A549 (cell line): ENCODE data around the gene DOCK11.
"Not testable (repeated sequence)": the region's sequence is repeated elsewhere in the genome, so short reads cannot be mapped to it uniquely, and the experiment has no call there.

Experiments
- CBX8 ChIP-seq: fragments of 200-600 bp; sonication (generic); IDR thresholded peaks from 2 replicates; pipeline ENCODE4 v1.6.1; 2016
- CHD4 ChIP-seq: fragments of 200-600 bp; sonication (generic); IDR thresholded peaks from 2 replicates; pipeline ENCODE4 v1.6.1; 2016; ENCODE audit warnings: antibody characterized with exemption, mild to moderate bottlenecking, borderline replicate concordance
- EHF ChIP-seq: fragments of 250-450 bp; sonication (Bioruptor Pico); IDR thresholded peaks from 2 replicates; pipeline ENCODE4 v1.5.0; 2020; ENCODE audit warnings: mild to moderate bottlenecking
- KDM5A ChIP-seq: fragments of 200-600 bp; sonication (generic); IDR thresholded peaks from 2 replicates; pipeline ENCODE4 v1.6.1; 2016; ENCODE audit warnings: antibody characterized with exemption, mild to moderate bottlenecking
- MYC ChIP-seq: IDR thresholded peaks from 2 replicates; pipeline ENCODE4 v1.6.1; 2012; ENCODE audit warnings: mild to moderate bottlenecking, inconsistent platforms, low read length, improper control_type of control experiment, borderline replicate concordance
- NPAS2 ChIP-seq: fragments of 250-450 bp; sonication (Bioruptor Pico); IDR thresholded peaks from 2 replicates; pipeline ENCODE4 v1.8.0; 2022; ENCODE audit warnings: mild to moderate bottlenecking, moderate library complexity, borderline replicate concordance
- POLR2AphosphoS2 ChIP-seq: conservative IDR thresholded peaks from 2 replicates; pipeline ENCODE4 v1.6.1; 2012; ENCODE audit warnings: low read length, improper control_type of control experiment, inconsistent platforms
- RCOR1 ChIP-seq: fragments of 150-350 bp; IDR thresholded peaks from 2 replicates; pipeline ENCODE4 v1.6.1; 2014; ENCODE audit warnings: antibody characterized with exemption, low read length, low read depth
- RFX5 ChIP-seq: fragments of 450-650 bp; IDR thresholded peaks from 2 replicates; pipeline ENCODE4 v1.7.1; 2014; ENCODE audit warnings: antibody characterized with exemption, mild to moderate bottlenecking, moderate library complexity
- ZFP36 ChIP-seq: fragments of 450-650 bp; IDR thresholded peaks from 2 replicates; pipeline ENCODE4 v1.6.1; 2014; ENCODE audit warnings: borderline replicate concordance; ENCODE audit not compliant: partially characterized antibody
- TF ChIP-seq, protein P1 (sequence below): fragments of >200 bp; sonication (Bioruptor Twin); formaldehyde crosslinking; IDR thresholded peaks from 3 replicates; pipeline ENCODE4 v1.5.1; 2016

DNA sequence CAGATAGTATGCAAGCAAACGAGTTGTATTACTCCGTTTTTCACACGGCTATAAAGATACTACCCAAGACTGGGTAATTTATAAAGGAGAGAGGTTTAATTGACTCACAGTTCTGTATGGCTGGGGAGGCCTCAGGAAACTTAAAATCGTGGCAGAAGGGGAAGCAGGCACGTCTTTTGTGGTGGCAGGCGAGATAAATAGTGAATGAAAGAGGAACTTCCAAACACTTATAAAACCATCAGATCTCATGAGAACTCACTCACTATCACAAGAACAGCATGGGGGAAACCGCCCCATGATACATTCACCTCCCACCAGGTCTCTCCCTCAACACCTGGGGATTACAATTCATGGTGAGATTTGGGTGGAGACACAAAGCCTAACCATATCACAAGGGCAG is 90.6 kb downstream of the DOCK11 start:
- not testable (repeated sequence) for TF ChIP-seq CHD4; MYC; RCOR1; NPAS2 (CRISPR knock-in tag); RFX5; ZFP36; EHF; CBX8; POLR2AphosphoS2; KDM5A
- TF ChIP-seq, protein P1, sequence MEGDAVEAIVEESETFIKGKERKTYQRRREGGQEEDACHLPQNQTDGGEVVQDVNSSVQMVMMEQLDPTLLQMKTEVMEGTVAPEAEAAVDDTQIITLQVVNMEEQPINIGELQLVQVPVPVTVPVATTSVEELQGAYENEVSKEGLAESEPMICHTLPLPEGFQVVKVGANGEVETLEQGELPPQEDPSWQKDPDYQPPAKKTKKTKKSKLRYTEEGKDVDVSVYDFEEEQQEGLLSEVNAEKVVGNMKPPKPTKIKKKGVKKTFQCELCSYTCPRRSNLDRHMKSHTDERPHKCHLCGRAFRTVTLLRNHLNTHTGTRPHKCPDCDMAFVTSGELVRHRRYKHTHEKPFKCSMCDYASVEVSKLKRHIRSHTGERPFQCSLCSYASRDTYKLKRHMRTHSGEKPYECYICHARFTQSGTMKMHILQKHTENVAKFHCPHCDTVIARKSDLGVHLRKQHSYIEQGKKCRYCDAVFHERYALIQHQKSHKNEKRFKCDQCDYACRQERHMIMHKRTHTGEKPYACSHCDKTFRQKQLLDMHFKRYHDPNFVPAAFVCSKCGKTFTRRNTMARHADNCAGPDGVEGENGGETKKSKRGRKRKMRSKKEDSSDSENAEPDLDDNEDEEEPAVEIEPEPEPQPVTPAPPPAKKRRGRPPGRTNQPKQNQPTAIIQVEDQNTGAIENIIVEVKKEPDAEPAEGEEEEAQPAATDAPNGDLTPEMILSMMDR = not testable (repeated sequence)
